ENCODE results near the gene FBXO46. TPM values are rescaled to one million over a fixed set of nuclear protein-coding genes. Genes with fewer than 3 reads are reported as not detected.
A peak's percentile ranks its signal among the peaks of the same experiment; 100 is the strongest.

The FBXO46 gene
- total and polyA plus RNA-seq, 2 of the 13 experiments (the other 11 are each of a cell fraction or from before 2014, with no cell fraction given) = 6.2 to 6.4 TPM

- TF ChIP-seq ZHX1 (CRISPR knock-in tag; IDR thresholded peaks at IDR 0.05; ENCODE audit: low read depth) = peak; percentile 39; the same call in 1 of the 2 replicates
- peak; percentile 26; the same call in 1 of the 2 replicates for TF ChIP-seq RARA (CRISPR knock-in tag; IDR thresholded peaks at IDR 0.05)
- TF ChIP-seq ZZZ3 (CRISPR knock-in tag; IDR thresholded peaks at IDR 0.05; ENCODE audit: borderline replicate concordance) = no peak
- TF ChIP-seq ZNF235 (CRISPR knock-in tag; IDR thresholded peaks at IDR 0.05; ENCODE audit: borderline replicate concordance) = no peak
- no peak for TF ChIP-seq ZNF30 (CRISPR knock-in tag; IDR thresholded peaks at IDR 0.05)
- peak; percentile 79; the same call in 1 of the 2 replicates for TF ChIP-seq ZNF607 (CRISPR knock-in tag; IDR thresholded peaks at IDR 0.05; ENCODE audit: borderline replicate concordance)
- no peak; the same call in 1 of the 2 replicates for TF ChIP-seq ZNF460 (CRISPR knock-in tag; IDR thresholded peaks at IDR 0.05; ENCODE audit: borderline replicate concordance)
- no peak for TF ChIP-seq USF2 (IDR thresholded peaks at IDR 0.05; ENCODE audit: low read depth, low read length)
- TF ChIP-seq USF2 (CRISPR knock-in tag; IDR thresholded peaks at IDR 0.05; ENCODE audit: borderline replicate concordance) = 0 out of 2 replicates have a peak, but pooled peaks have one; percentile 7
- TF ChIP-seq KLF9 (CRISPR knock-in tag; IDR thresholded peaks at IDR 0.05; ENCODE audit: low read depth) = peak; percentile 71; the same call in 1 of the 2 replicates
- no peak for TF ChIP-seq CCAR2 (optimal IDR thresholded peaks at IDR 0.05; ENCODE audit: low read depth, low read length)
- peak; percentile 79; the same call in 1 of the 2 replicates for TF ChIP-seq ZNF747 (CRISPR knock-in tag; IDR thresholded peaks at IDR 0.05; ENCODE audit: borderline replicate concordance)
- no peak for TF ChIP-seq ZNF512B (CRISPR knock-in tag; IDR thresholded peaks at IDR 0.05; ENCODE audit: borderline replicate concordance)
- peak; percentile 87 for TF ChIP-seq NFYB (CRISPR knock-in tag; IDR thresholded peaks at IDR 0.05)
- peak; percentile 81; the same call in 1 of the 2 replicates for TF ChIP-seq TFDP1 (CRISPR knock-in tag; IDR thresholded peaks at IDR 0.05; ENCODE audit: borderline replicate concordance)
- TF ChIP-seq FOXA3 (CRISPR knock-in tag; IDR thresholded peaks at IDR 0.05) = peak; percentile 51; the same call in 1 of the 2 replicates
- TF ChIP-seq HNRNPUL1 (IDR thresholded peaks at IDR 0.05; ENCODE audit: low read depth, low read length) = 0 out of 2 replicates have a peak, but pooled peaks have one; percentile 15
- peak; percentile 87; the same call in 1 of the 2 replicates for TF ChIP-seq DNMT3B (CRISPR knock-in tag; conservative IDR thresholded peaks at IDR 0.05)
- TF ChIP-seq SRF (IDR thresholded peaks at IDR 0.05; ENCODE audit: low read depth, low read length) = no peak
- TF ChIP-seq ZC3H4 (CRISPR knock-in tag; IDR thresholded peaks at IDR 0.05; ENCODE audit: borderline replicate concordance) = no peak
These were observed 38.5 kb upstream of the FBXO46 start, which contains the start of gene SIX5 (continued) for GRCh38 chr19:45768984-45769782.
